GM06990 (cell line): ENCODE results near the gene PTAFR.
A peak's percentile ranks its signal among the peaks of the same experiment; 100 is the strongest.

Experiments
- DNase-seq: peaks from one replicate; pipeline ENCODE4 v3.0.0-alpha.2; 2011; ENCODE audit not compliant: insufficient read length; ENCODE audit errors: extremely low read depth
- H3K27me3 ChIP-seq: replicated peaks from 2 replicates; pipeline ENCODE4 v1.6.0; 2011; ENCODE audit warnings: low read length; ENCODE audit not compliant: control insufficient read depth, insufficient read depth
- H3K36me3 ChIP-seq: 2 replicates; pipeline ENCODE4 v1.5.1; 2011; ENCODE audit warnings: low read length; ENCODE audit not compliant: control insufficient read depth, insufficient read depth
- H3K4me3 ChIP-seq: replicated peaks from 2 replicates; pipeline ENCODE4 v1.5.1; 2011; ENCODE audit warnings: low read depth, mild to moderate bottlenecking, control low read depth, low read length
- TF ChIP-seq, protein P1 (sequence below): IDR thresholded peaks from 2 replicates; pipeline ENCODE4 v1.5.1; 2011; ENCODE audit warnings: low read length, control low read depth, mild to moderate bottlenecking, inconsistent platforms; ENCODE audit not compliant: insufficient read depth, poor library complexity, severe bottlenecking

Gene PTAFR

DNA sequence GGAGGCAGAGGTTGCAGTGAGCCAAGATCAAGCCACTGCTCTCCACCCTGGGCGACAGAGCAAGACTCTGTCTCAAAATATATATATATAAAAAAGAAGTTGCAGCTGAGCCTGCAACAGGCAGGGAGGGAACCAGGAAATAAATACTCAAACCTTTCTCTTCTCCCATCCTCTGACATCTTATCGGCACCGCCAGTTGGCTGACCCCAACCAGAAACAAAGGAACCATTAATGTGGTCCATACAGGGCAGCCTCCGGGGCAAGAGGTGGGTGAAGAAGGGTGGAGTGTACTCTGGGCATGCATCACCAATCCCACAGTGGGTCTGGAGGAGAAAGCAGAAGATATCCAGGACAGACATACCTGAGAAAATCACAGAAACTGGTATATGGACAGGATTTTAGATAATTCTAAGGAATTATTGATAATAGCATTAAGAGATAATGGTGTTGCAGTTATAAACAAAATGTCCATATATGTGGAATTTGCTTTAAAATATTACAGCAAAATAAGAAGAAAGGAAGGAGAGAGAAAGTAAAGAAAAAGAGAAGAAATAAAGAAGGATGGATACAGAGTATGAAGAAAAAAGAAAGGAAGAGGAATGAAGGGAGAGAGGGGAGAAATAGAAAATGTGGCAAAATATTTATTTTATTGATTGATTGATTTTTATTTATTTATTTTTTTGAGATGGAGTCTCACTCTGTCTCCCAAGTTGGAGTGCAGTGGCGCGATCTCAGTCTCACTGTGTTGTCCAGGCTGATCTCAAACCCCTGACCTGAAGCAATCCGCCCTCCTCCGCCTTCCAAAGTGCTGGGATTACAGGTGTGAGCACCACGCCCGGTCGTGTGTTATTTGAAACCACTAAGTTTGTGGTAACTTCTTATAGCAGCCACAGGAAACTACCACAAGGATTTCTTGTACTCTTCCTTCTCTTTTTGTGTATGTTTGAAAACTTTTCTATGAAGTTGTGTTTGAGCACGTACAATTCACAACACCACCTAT lies 4.1 kb upstream of the PTAFR start:
- TF ChIP-seq, protein P1, sequence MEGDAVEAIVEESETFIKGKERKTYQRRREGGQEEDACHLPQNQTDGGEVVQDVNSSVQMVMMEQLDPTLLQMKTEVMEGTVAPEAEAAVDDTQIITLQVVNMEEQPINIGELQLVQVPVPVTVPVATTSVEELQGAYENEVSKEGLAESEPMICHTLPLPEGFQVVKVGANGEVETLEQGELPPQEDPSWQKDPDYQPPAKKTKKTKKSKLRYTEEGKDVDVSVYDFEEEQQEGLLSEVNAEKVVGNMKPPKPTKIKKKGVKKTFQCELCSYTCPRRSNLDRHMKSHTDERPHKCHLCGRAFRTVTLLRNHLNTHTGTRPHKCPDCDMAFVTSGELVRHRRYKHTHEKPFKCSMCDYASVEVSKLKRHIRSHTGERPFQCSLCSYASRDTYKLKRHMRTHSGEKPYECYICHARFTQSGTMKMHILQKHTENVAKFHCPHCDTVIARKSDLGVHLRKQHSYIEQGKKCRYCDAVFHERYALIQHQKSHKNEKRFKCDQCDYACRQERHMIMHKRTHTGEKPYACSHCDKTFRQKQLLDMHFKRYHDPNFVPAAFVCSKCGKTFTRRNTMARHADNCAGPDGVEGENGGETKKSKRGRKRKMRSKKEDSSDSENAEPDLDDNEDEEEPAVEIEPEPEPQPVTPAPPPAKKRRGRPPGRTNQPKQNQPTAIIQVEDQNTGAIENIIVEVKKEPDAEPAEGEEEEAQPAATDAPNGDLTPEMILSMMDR: no peak
- no peak for DNase-seq
- no peaks in the 10 kb centered on the region for H3K36me3 ChIP-seq
- H3K27me3 ChIP-seq: no peaks in the 10 kb centered on the region
- no peak overlapping the region for H3K4me3 ChIP-seq

DNA sequence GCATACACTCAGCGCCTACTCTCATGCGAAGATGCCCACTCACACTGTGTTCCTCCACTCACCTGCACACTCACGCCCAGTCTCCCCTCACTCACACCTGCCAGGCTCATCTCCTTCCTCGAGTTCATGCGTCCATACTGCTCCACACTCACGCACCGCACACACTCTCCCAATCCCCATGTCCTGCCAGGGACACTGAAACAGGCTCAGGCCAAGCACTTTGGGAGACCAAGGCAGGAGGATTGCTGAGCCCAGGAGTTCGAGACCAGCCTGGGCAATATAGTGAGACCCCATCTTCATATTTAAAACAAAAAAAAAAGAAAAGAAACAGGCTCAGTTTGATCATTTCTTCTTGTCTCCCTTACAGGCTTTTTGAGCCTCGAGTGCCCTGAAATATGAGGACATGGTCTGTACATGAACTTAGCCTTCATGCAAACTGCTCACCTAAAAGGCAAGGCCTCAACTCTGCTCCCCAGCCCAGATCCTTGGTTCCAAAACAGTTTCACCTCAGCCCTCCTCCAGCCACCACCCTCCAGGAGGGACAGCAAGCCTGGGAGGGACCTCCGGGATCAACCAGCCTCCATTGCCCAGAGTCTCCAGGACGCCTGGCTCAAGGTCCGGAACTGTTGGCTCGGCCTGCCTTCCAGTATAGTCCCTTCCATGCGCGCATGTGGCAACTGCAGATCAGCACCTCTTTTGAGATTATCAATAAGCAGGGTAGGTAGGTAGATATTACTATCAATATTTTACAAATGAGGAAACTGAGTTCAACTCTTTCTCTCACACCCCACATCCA lies 2.4 kb upstream of the PTAFR start:
- no peak overlapping the region for H3K4me3 ChIP-seq
- DNase-seq: no peak
- H3K36me3 ChIP-seq: no peaks in the 10 kb centered on the region
- TF ChIP-seq, protein P1: no peak
- H3K27me3 ChIP-seq: no peaks in the 10 kb centered on the region

DNA sequence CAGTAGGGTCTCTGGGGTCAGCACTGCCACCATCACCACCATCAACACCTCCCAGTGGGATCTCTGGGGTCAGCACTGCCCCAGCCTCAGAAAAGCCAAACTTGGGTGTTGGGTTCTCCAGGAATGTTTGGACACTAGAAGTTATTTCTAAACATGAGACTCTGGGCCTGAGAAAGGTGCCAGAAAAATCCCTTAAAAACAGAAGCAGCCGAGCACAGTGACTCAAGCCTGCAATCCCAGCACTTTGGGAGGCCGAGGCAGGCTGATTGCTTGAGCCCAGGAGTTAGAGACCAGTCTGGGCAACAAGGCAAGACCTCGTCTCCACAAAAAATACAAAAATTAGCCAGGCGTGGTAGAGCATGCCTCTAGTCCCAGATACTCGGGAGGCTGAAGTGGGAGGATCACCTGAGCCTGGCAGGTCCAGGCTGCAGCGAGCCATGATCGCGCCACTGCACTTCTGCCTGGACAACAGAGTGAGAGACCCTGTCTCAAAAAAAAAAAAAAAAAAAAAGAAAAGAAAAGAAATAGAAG lies 470 bp downstream of the PTAFR start:
- Histone ChIP-seq H3K4me3 (peak overlapping the region; percentile 60), H3K27me3 (no peaks in the 10 kb centered on the region), H3K36me3 (no peaks in the 10 kb centered on the region)
- TF ChIP-seq, protein P1: no peak
- DNase-seq: no peak

DNA sequence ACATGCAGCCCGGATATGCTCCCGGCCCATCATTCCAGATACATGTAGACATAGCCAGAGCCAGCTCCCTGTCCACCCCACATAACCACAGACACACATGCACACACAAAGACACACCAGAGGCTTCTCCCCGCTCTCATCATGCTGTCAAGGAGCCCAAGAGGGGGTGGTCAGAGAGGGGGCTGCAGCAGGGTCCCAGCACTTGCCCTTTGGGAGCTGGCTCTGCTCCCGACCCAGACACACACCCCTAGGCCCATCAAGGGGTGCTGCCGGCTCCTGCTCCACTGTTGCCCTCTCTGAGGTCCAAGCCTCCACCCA lies 2.6 kb downstream of the PTAFR start:
- Histone ChIP-seq H3K27me3 (no peaks in the 10 kb centered on the region), H3K4me3 (peak overlapping the region; percentile 3), H3K36me3 (no peaks in the 10 kb centered on the region)
- DNase-seq: peak; percentile 53
- TF ChIP-seq, protein P1: no peak

DNA sequence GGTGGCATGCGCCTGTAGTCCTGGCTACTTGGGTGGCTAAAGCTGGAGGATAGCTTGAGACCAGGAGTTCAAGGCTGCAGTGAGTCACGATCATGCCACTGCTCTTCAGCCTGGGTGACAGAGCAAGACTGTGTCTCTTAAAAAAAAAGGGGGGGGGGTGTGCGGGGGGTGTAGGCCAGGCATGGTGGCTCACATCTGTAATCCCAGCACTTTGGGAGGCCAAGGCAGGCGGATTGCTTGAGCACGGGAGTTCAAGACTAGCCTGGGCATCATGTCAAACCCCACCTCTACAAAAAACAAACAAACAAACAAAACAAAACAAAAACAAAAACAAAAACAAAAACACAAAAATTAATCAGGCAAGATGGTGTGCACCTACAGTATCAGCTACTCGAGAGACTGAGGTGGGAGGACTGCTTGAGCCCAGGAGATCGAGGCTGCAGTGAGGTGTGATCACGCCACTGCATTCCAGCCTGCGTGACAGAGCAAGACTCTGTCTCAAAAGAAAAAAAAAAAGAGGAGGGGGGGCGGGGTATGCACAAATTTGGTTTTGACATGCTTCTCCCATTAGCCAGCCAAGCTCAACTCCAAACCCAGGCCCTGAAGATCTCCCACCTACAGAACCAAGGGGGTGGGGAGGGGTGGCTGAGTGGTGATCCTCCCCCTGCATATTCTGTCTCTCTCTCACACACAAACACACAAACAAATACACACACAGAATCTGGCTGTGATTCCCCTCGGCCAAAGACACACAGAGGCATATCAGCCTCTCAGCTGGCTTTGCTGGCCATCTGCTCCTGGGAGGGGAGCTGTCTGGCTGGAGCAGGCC lies 3.1 kb downstream of the PTAFR start:
- no peaks in the 10 kb centered on the region for H3K27me3 ChIP-seq
- TF ChIP-seq, protein P1: no peak
- no peaks in the 10 kb centered on the region for H3K36me3 ChIP-seq
- DNase-seq: peak; percentile 52
- peak overlapping the region; percentile 3 for H3K4me3 ChIP-seq
